Mucosa of descending colon (tissue), 3 donors: ENCODE data around the gene PIP4K2C. TPM values are rescaled to one million over a fixed set of nuclear protein-coding genes. Genes with fewer than 3 reads are reported as not detected.
"Not testable (repeated sequence)": the region's sequence is repeated elsewhere in the genome, so short reads cannot be mapped to it uniquely, and the experiment has no call there.

Experiments
- ATAC-seq: fragments of 200-7000 bp; cut with Tn5 transposase; one replicate; pipeline ENCODE4 v1.9.1; 2020; ENCODE audit warnings: mild to moderate bottlenecking, moderate library complexity
- DNase-seq, 3 donors: peaks; one replicate each; pipeline ENCODE4 v3.0.0-alpha.2; 2020
- H3K36me3 ChIP-seq: fragments of 200-600 bp; one replicate; pipeline ENCODE4 v1.8.0; 2021; ENCODE audit warnings: low read depth, mild to moderate bottlenecking
- H3K4me1 ChIP-seq: fragments of 200-600 bp; one replicate; pipeline ENCODE4 v1.8.0; 2021; ENCODE audit warnings: low read depth, mild to moderate bottlenecking
- H3K4me3 ChIP-seq: fragments of 200-600 bp; one replicate; pipeline ENCODE4 v1.8.0; 2021; ENCODE audit warnings: mild to moderate bottlenecking
- H3K9me3 ChIP-seq: fragments of 200-600 bp; one replicate; pipeline ENCODE4 v1.8.0; 2021; ENCODE audit warnings: mild to moderate bottlenecking
- CTCF ChIP-seq: fragments of 200-600 bp; IDR thresholded peaks from one replicate; pipeline ENCODE4 v1.8.0; 2022; ENCODE audit warnings: antibody characterized with exemption, mild to moderate bottlenecking
- intact Hi-C, 2 donors: fragments of 100-400 bp; cut with DNase I in 1 of 2; cut with micrococcal nuclease in 1 of 2; formaldehyde crosslinking; loops; one replicate each; pipeline versions ENCODE4 v1.11.0 to v1.11.1; 2022; cut with DNase I, micrococcal nuclease
- total RNA-seq, 3 donors: library from RNA; stranded (reverse); fragmentation: NEBNext Ultra II Directional in 2 of 3; extraction: Animal tissue kit (Norgen Biotek cat#: 25700) in 2 of 3; gene quantifications; one replicate each; pipeline versions ENCODE4 v1.2.1 to v1.2.4, GENCODE V29; 2021 to 2023
- donor health status: DM: no; HTN: no; CAD: no; lungs with moderate emphysema.
- donor health status: DM: no; HTN: no; CAD: no.
- donor health status: DM: no; HTN: yes; CAD: no.

Gene PIP4K2C
- total RNA-seq, 3 donors from 2014 or later: 39.0 to 55.5 (median 54.2) TPM

- DNase-seq (no peak), ATAC-seq (peak; percentile 17)
- H3K4me3 ChIP-seq: no peak overlapping the region
Observed at GRCh38 chr12:57632073-57632957, 41.3 kb downstream of the PIP4K2C start.

GRCh38 chr12:57632958-57633840 lies 42.2 kb downstream of the PIP4K2C start, which contains the start of gene B4GALNT1:
B4GALNT1 (minus strand) TSS chr12:57633201; CDS start chr12:57632132, 1,069 bp downstream.
- Histone ChIP-seq H3K4me3 (no peak within 1 kb of the TSS), H3K36me3 (no peaks in the 10 kb centered on the region), H3K4me1 (peaks cover 13% of the 10 kb centered on the region), H3K9me3 (no peaks in the 10 kb centered on the region)
- DNase-seq (peak in 2 of 3 donors; percentile 48 to 70), ATAC-seq (peak; percentile 95)
- intact Hi-C loops: no loop called here
- peak; percentile 87 for TF ChIP-seq CTCF

More at GRCh38 chr12:57632073-57632957, 41.3 kb downstream of the PIP4K2C start:
- Histone ChIP-seq H3K4me1 (peaks cover 13% of the 10 kb centered on the region), H3K9me3 (no peaks in the 10 kb centered on the region), H3K36me3 (no peaks in the 10 kb centered on the region)
- no peak for TF ChIP-seq CTCF
- intact Hi-C loops: no loop called here

- H3K4me3 ChIP-seq, H3K36me3 ChIP-seq, ATAC-seq, H3K9me3 ChIP-seq, DNase-seq, intact Hi-C loops: not testable (repeated sequence)
- peaks cover 13% of the 10 kb centered on the region for H3K4me1 ChIP-seq
Observed at GRCh38 chr12:57636731-57637130, 45.7 kb downstream of the PIP4K2C start.

GRCh38 chr12:57637364-57637763 lies 46.4 kb downstream of the PIP4K2C start:
- Histone ChIP-seq H3K4me1 (peaks cover 9% of the 10 kb centered on the region), H3K4me3 (no peak overlapping the region), H3K36me3 (no peaks in the 10 kb centered on the region), H3K9me3 (no peaks in the 10 kb centered on the region)
- TF ChIP-seq CTCF: no peak
- DNase-seq (no peak), ATAC-seq (no peak)
- intact Hi-C loops: no loop called here

- ATAC-seq (no peak), DNase-seq (no peak)
- Histone ChIP-seq H3K9me3 (no peaks in the 10 kb centered on the region), H3K4me1 (peaks cover 5% of the 10 kb centered on the region), H3K36me3 (no peaks in the 10 kb centered on the region), H3K4me3 (no peak overlapping the region)
- intact Hi-C loops: no loop called here
- TF ChIP-seq CTCF: no peak
Observed at GRCh38 chr12:57638096-57638495, 47.1 kb downstream of the PIP4K2C start.
